ENCODE data around the gene CBLB. TPM values are rescaled to one million over a fixed set of nuclear protein-coding genes. Genes with fewer than 3 reads are reported as not detected.
"Not testable (repeated sequence)": the region's sequence is repeated elsewhere in the genome, so short reads cannot be mapped to it uniquely, and the experiment has no call there.

Gene CBLB
- total RNA-seq, 5 donors from 2014 or later (not counting 1 experiment from before 2014, with no cell fraction given), result 81.3 to 120 (median 99.6) TPM

- Mint-ChIP-seq H3K9me3 (peaks cover 16 to 21% (median 18%) of the 10 kb centered on the region in 3 donors), H3K4me3 (peak overlapping the region in 1 of 3 donors; percentile 32), H3K27me3 (no peaks in the 10 kb centered on the region), H3K36me3 (peaks cover 51% of the 10 kb centered on the region), H3K4me1 (peaks cover 67 to 82% (median 79%) of the 10 kb centered on the region in 3 donors), H3K27ac (peak overlapping the region; percentile 82 to 89)
- H3K4me1 ChIP-seq (ENCODE audit: control insufficient read depth in 1 of 2, extremely low read depth in 1 of 2, insufficient read depth in 2 of 2, low read length in 2 of 2), result peaks cover 13 to 28% of the 10 kb centered on the region in 2 experiments
- peaks cover 4 to 20% of the 10 kb centered on the region in 2 donors for H3K36me3 ChIP-seq (ENCODE audit: control insufficient read depth in 2 of 2, extremely low read depth in 1 of 2, insufficient read depth in 1 of 2, low read length in 1 of 2)
- ChIA-PET CTCF (interaction anchor here in 1 of 2 donors (1.0 to 1.2 kb wide), 2 partner anchors 67 to 77 kb away, joined by 3 to 4 read pairs; no protein-coding TSS in a partner anchor), POLR2A (interaction anchor here in 1 of 2 donors (0.6 to 1.2 kb wide), 2 partner anchors 15 to 19 kb away, joined by 3 to 7 read pairs; no protein-coding TSS in a partner anchor)
- no peaks in the 10 kb centered on the region for H3K9me3 ChIP-seq
- no peak overlapping the region for H3K4me3 ChIP-seq (ENCODE audit: control insufficient read depth in 1 of 2, extremely low read depth in 1 of 2, low read length in 1 of 2)
- peak overlapping the region; percentile 47 for H3K27ac ChIP-seq (ENCODE audit: low read length)
- H3K27me3 ChIP-seq (replicated peaks in 1 of 2; ENCODE audit: control insufficient read depth in 2 of 2, extremely low read depth in 1 of 2, insufficient read depth in 2 of 2, low read length in 1 of 2), result no peaks in the 10 kb centered on the region
- DNase-seq (no peak), ATAC-seq (replicated peaks in 1 of 4) (no peak)
These were observed 103.5 kb downstream of the CBLB start for GRCh38 chr3:105765308-105765639.

DNA sequence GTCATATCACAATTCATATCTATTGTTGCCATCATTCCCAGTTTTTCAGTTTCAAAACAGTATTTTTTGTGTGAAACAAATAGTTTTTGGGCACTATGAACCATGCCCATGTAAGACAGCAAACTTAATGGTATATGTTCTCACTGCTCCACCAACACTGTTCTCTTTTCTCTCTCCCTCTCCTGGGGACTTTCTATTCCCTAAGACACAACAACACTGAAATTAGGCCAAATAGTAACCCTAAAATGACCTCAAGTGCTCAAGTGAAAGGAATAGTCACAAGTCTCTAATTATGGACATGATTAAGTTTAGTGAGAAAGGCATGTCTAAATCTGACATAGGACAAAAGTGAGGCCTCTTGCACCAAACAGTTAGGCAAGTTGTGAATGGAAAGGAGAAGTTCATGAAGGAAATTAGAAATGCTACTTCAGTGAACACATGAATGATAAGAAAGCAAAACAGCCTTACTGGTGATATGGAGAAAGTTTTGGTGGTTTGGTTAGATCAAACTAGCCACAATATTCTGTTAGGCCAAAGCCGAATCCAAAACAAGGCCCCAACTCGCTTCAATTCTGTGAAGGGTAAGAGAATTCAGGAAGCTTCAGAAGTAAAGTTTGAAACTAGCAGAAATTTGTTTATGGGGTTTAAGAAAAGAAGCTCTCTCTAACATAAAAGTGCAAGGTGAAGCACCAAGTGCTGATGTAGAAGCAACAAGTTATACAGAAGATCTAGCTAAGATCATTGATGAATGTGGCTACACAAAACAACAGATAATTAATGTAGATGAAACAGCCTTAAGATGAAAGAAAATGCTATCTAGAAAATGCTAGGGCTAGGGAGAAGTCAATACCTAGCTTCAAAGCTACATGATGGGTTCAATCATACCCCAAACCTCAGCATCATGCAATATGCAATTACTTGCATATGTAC is 104.2 kb downstream of the CBLB start:
- POLR2A ChIA-PET, result interaction anchor here in 1 of 2 donors (1.2 kb wide), 1 partner anchor 19 kb away, joined by 3 read pairs; no protein-coding TSS in a partner anchor
- CTCF ChIA-PET, result interaction anchor here in 1 of 2 donors (1.0 to 1.2 kb wide), 2 partner anchors 68 to 76 kb away, joined by 3 to 4 read pairs; no protein-coding TSS in a partner anchor
- Mint-ChIP-seq H3K9me3 (peaks cover 16 to 21% (median 18%) of the 10 kb centered on the region in 3 donors), H3K27ac (peak overlapping the region; percentile 82 to 89), H3K27me3 (no peaks in the 10 kb centered on the region), H3K4me1 (peaks cover 63 to 79% (median 76%) of the 10 kb centered on the region in 3 donors), H3K4me3 (peak overlapping the region in 2 of 3 donors; percentile 32 to 42), H3K36me3 (peaks cover 48% of the 10 kb centered on the region)
- H3K27ac ChIP-seq (ENCODE audit: low read length), result peak overlapping the region; percentile 47
- H3K4me3 ChIP-seq (ENCODE audit: control insufficient read depth in 1 of 2, extremely low read depth in 1 of 2, low read length in 1 of 2), result no peak overlapping the region
- peak; percentile 40 to 84 (median 79) for ATAC-seq (replicated peaks in 1 of 4)
- no peaks in the 10 kb centered on the region for H3K27me3 ChIP-seq (replicated peaks in 1 of 2; ENCODE audit: control insufficient read depth in 2 of 2, extremely low read depth in 1 of 2, insufficient read depth in 2 of 2, low read length in 1 of 2)
- 20% methylated on average over 1 of the region's 2 CpGs for WGBS (ENCODE audit: insufficient coverage)
- H3K4me1 ChIP-seq (ENCODE audit: control insufficient read depth in 1 of 2, extremely low read depth in 1 of 2, insufficient read depth in 2 of 2, low read length in 2 of 2), result peaks cover 12 to 30% of the 10 kb centered on the region in 2 experiments
- peaks cover 4 to 20% of the 10 kb centered on the region in 2 donors for H3K36me3 ChIP-seq (ENCODE audit: control insufficient read depth in 2 of 2, extremely low read depth in 1 of 2, insufficient read depth in 1 of 2, low read length in 1 of 2)
- no peaks in the 10 kb centered on the region for H3K9me3 ChIP-seq
- DNase-seq, result peak in 7 of 35 experiments; percentile 8 to 51 (median 19)

GRCh38 chr3:105763659-105764036 is 105.2 kb downstream of the CBLB start:
- no peaks in the 10 kb centered on the region for H3K27me3 ChIP-seq (replicated peaks in 1 of 2; ENCODE audit: control insufficient read depth in 2 of 2, extremely low read depth in 1 of 2, insufficient read depth in 2 of 2, low read length in 1 of 2)
- no peak for ATAC-seq (replicated peaks in 1 of 4)
- H3K9me3 Mint-ChIP-seq, result peaks cover 16 to 21% (median 19%) of the 10 kb centered on the region in 3 donors
- no peak overlapping the region for H3K4me3 ChIP-seq (ENCODE audit: control insufficient read depth in 1 of 2, extremely low read depth in 1 of 2, low read length in 1 of 2)
- peak overlapping the region; percentile 45 for H3K27ac ChIP-seq (ENCODE audit: low read length)
- H3K9me3 ChIP-seq, result no peaks in the 10 kb centered on the region
- DNase-seq, result no peak
- peaks cover 61 to 78% (median 69%) of the 10 kb centered on the region in 3 donors for H3K4me1 Mint-ChIP-seq
- peaks cover 7 to 30% of the 10 kb centered on the region in 2 donors for H3K36me3 ChIP-seq (ENCODE audit: control insufficient read depth in 2 of 2, extremely low read depth in 1 of 2, insufficient read depth in 1 of 2, low read length in 1 of 2)
- CTCF ChIA-PET, result no interaction called here
- H3K4me3 Mint-ChIP-seq, result no peak overlapping the region
- peaks cover 50% of the 10 kb centered on the region for H3K36me3 Mint-ChIP-seq
- peak overlapping the region; percentile 39 to 58 for H3K27ac Mint-ChIP-seq
- no peaks in the 10 kb centered on the region for H3K27me3 Mint-ChIP-seq
- POLR2A ChIA-PET, result no interaction called here
- H3K4me1 ChIP-seq (ENCODE audit: control insufficient read depth in 1 of 2, extremely low read depth in 1 of 2, insufficient read depth in 2 of 2, low read length in 2 of 2), result peaks cover 22 to 30% of the 10 kb centered on the region in 2 experiments

- Histone ChIP-seq H3K4me3 (ENCODE audit: control insufficient read depth in 1 of 2, extremely low read depth in 1 of 2, low read length in 1 of 2) (no peak overlapping the region), H3K27me3 (replicated peaks in 1 of 2; ENCODE audit: control insufficient read depth in 2 of 2, extremely low read depth in 1 of 2, insufficient read depth in 2 of 2, low read length in 1 of 2) (no peaks in the 10 kb centered on the region), H3K9me3 (no peaks in the 10 kb centered on the region), H3K4me1 (ENCODE audit: control insufficient read depth in 1 of 2, extremely low read depth in 1 of 2, insufficient read depth in 2 of 2, low read length in 2 of 2) (peaks cover 24 to 27% of the 10 kb centered on the region in 2 experiments), H3K36me3 (ENCODE audit: control insufficient read depth in 2 of 2, extremely low read depth in 1 of 2, insufficient read depth in 1 of 2, low read length in 1 of 2) (peaks cover 7 to 35% of the 10 kb centered on the region in 2 donors), H3K27ac (ENCODE audit: low read length) (no peak overlapping the region)
- ATAC-seq (replicated peaks in 1 of 4) (no peak), DNase-seq (no peak)
- no peak overlapping the region for H3K4me3 Mint-ChIP-seq
- H3K27me3 Mint-ChIP-seq, result no peaks in the 10 kb centered on the region
- H3K9me3 Mint-ChIP-seq, result peaks cover 14 to 21% (median 19%) of the 10 kb centered on the region in 3 donors
- peaks cover 53% of the 10 kb centered on the region for H3K36me3 Mint-ChIP-seq
- peak overlapping the region; percentile 58 to 76 for H3K27ac Mint-ChIP-seq
- CTCF ChIA-PET, result no interaction called here
- H3K4me1 Mint-ChIP-seq, result peaks cover 59 to 76% (median 62%) of the 10 kb centered on the region in 3 donors
- WGBS (ENCODE audit: insufficient coverage), result 100% methylated on average over 7 of the region's 13 CpGs
- POLR2A ChIA-PET, result interaction anchor here (0.7 to 0.9 kb wide), 2 partner anchors 10 to 105 kb away, joined by 3 read pairs; no protein-coding TSS in a partner anchor
These were observed 105.8 kb downstream of the CBLB start for GRCh38 chr3:105762749-105763658.

DNA sequence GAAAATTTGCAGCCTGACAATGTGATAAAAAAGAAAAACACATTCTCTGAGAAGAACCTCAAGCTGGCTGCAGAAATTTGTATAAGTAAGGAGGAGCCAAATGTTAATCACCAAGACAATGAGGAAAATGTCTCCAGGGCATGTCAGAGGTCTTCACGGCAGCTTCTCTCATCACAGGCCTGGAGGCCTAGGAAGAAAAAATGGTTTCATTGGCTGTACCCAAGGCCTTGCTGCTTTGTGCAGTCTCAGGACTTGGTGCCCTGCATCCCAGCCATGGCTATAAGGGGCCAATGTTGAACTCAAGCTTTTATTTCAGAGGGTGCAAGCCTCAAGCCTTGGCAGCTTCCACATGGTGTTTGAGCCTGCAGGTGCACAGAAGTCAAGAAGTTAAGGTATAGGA is 106.6 kb downstream of the CBLB start:
- H3K27me3 ChIP-seq (replicated peaks in 1 of 2; ENCODE audit: control insufficient read depth in 2 of 2, extremely low read depth in 1 of 2, insufficient read depth in 2 of 2, low read length in 1 of 2); CTCF ChIA-PET; H3K9me3 ChIP-seq; DNase-seq; ATAC-seq (replicated peaks in 1 of 4); H3K4me3 Mint-ChIP-seq; H3K27me3 Mint-ChIP-seq; H3K4me3 ChIP-seq (ENCODE audit: control insufficient read depth in 1 of 2, extremely low read depth in 1 of 2, low read length in 1 of 2); H3K27ac ChIP-seq (ENCODE audit: low read length): not testable (repeated sequence)
- peaks cover 7 to 35% of the 10 kb centered on the region in 2 donors for H3K36me3 ChIP-seq (ENCODE audit: control insufficient read depth in 2 of 2, extremely low read depth in 1 of 2, insufficient read depth in 1 of 2, low read length in 1 of 2)
- Mint-ChIP-seq H3K36me3 (peaks cover 56% of the 10 kb centered on the region), H3K4me1 (peaks cover 57 to 76% (median 57%) of the 10 kb centered on the region in 3 donors), H3K27ac (peak overlapping the region; percentile 14 to 78), H3K9me3 (peaks cover 14 to 21% (median 19%) of the 10 kb centered on the region in 3 donors)
- 100% methylated on average over 1 of the region's 1 CpG for WGBS (ENCODE audit: insufficient coverage)
- H3K4me1 ChIP-seq (ENCODE audit: control insufficient read depth in 1 of 2, extremely low read depth in 1 of 2, insufficient read depth in 2 of 2, low read length in 2 of 2), result peaks cover 18 to 24% of the 10 kb centered on the region in 2 experiments
- POLR2A ChIA-PET, result interaction anchor here (0.7 to 0.9 kb wide), 2 partner anchors 11 to 105 kb away, joined by 3 read pairs; no protein-coding TSS in a partner anchor
